ENCODE measurements around the gene SALL3. TPM values are rescaled to one million over a fixed set of nuclear protein-coding genes. Genes with fewer than 3 reads are reported as not detected.
A peak's percentile ranks its signal among the peaks of the same experiment; 100 is the strongest.

The SALL3 gene
- total RNA-seq, 2 donors from 2014 or later: 3.0 to 40.8 TPM

- WGBS: 97% methylated on average over 15 of the region's 21 CpGs
Observed at GRCh38 chr18:79008356-79008940, 28.8 kb downstream of the SALL3 start.

DNA sequence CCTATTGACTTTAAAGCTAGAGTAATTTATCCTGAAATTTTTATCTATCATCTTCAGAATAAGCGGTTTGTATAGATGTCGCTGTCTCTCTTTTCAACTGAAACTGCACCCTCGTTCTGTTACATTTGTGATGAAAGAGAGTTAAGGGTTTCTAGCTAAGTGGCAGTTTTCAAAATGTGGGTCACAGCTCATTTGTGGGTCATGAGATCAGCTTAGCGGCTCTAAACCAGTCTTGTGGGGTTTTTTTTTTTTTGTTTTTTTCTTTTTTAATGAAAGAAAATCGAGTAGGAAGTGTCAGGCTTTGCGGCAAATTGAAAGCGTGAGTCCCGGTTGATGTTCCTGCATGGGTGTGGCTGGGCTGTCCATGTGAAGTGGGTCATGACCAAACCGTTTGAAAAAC is 31.2 kb downstream of the SALL3 start:
- Histone ChIP-seq H3K27me3 (replicated peaks; ENCODE audit: insufficient read depth) (peaks cover 1% of the 10 kb centered on the region), H3K4me3 (no peak overlapping the region), H3K36me3 (no peaks in the 10 kb centered on the region), H3K27ac (no peak overlapping the region), H3K4me1 (replicated peaks) (no peaks in the 10 kb centered on the region), H3K9me3 (no peaks in the 10 kb centered on the region)
- no peak for TF ChIP-seq POLR2A (IDR thresholded peaks at IDR 0.05)
- no peak for TF ChIP-seq POLR2AphosphoS5 (IDR thresholded peaks at IDR 0.05)
- TF ChIP-seq, protein P1, sequence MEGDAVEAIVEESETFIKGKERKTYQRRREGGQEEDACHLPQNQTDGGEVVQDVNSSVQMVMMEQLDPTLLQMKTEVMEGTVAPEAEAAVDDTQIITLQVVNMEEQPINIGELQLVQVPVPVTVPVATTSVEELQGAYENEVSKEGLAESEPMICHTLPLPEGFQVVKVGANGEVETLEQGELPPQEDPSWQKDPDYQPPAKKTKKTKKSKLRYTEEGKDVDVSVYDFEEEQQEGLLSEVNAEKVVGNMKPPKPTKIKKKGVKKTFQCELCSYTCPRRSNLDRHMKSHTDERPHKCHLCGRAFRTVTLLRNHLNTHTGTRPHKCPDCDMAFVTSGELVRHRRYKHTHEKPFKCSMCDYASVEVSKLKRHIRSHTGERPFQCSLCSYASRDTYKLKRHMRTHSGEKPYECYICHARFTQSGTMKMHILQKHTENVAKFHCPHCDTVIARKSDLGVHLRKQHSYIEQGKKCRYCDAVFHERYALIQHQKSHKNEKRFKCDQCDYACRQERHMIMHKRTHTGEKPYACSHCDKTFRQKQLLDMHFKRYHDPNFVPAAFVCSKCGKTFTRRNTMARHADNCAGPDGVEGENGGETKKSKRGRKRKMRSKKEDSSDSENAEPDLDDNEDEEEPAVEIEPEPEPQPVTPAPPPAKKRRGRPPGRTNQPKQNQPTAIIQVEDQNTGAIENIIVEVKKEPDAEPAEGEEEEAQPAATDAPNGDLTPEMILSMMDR (IDR thresholded peaks at IDR 0.05): no peak
- intact Hi-C loops (cut with DNase I): no loop called here
- DNase-seq (ENCODE audit: low spot score): no peak
- WGBS: 80% methylated on average over 9 of the region's 9 CpGs

More at GRCh38 chr18:79008356-79008940, 28.8 kb downstream of the SALL3 start:
- no peak overlapping the region for H3K27ac ChIP-seq
- intact Hi-C loops (cut with DNase I): no loop called here
- H3K27me3 ChIP-seq (replicated peaks; ENCODE audit: insufficient read depth): no peaks in the 10 kb centered on the region
- no peaks in the 10 kb centered on the region for H3K36me3 ChIP-seq
- H3K9me3 ChIP-seq: no peaks in the 10 kb centered on the region
- H3K4me3 ChIP-seq: no peak overlapping the region
- TF ChIP-seq POLR2AphosphoS5 (IDR thresholded peaks at IDR 0.05): no peak
- no peaks in the 10 kb centered on the region for H3K4me1 ChIP-seq (replicated peaks)
- no peak for DNase-seq (ENCODE audit: low spot score)

DNA sequence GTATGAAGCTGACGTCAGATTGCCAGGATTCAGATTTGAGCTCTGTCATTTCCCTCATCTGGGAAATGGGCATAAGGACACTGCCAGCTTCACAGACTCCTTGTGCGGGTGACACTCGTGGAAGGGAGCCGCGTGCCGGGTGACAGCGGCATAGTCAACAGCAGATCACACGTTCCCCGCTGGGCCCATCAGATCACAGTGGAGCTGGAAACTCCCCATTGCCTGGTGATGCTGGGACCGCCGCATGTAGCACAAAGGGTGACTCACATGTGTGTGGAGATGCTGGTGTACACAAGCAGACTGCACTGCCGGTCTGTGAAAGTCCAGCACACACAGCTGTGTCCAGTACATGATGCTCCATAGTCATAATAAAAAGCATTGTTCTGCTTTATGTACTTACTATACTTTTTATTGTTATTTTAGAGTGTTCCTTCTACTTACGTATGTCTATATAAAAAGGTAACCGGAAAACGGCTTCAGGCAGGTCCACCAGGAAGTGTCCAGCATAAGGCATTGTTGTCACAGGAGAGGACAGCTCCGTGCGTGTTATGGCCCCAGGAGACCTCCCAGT is 31.8 kb downstream of the SALL3 start:
- Histone ChIP-seq H3K4me1 (replicated peaks) (no peaks in the 10 kb centered on the region), H3K27me3 (replicated peaks; ENCODE audit: insufficient read depth) (peaks cover 1% of the 10 kb centered on the region), H3K4me3 (no peak overlapping the region), H3K36me3 (no peaks in the 10 kb centered on the region), H3K27ac (no peak overlapping the region), H3K9me3 (no peaks in the 10 kb centered on the region)
- no peak for TF ChIP-seq POLR2A (IDR thresholded peaks at IDR 0.05)
- peak; percentile 36 for TF ChIP-seq POLR2AphosphoS5 (IDR thresholded peaks at IDR 0.05)
- intact Hi-C loops (cut with DNase I): no loop called here
- DNase-seq (ENCODE audit: low spot score): no peak
- 77% methylated on average over 17 of the region's 17 CpGs for WGBS

- H3K36me3 ChIP-seq: no peaks in the 10 kb centered on the region
- WGBS: 39% methylated on average over 10 of the region's 10 CpGs
- no peak overlapping the region for H3K27ac ChIP-seq
- H3K4me1 ChIP-seq (replicated peaks): no peaks in the 10 kb centered on the region
- intact Hi-C loops (cut with DNase I): no loop called here
- no peak overlapping the region for H3K4me3 ChIP-seq
- no peak for DNase-seq (ENCODE audit: low spot score)
- TF ChIP-seq POLR2AphosphoS5 (IDR thresholded peaks at IDR 0.05) (no peak), POLR2A (IDR thresholded peaks at IDR 0.05) (no peak)
- TF ChIP-seq, protein P1 (IDR thresholded peaks at IDR 0.05): no peak
- H3K27me3 ChIP-seq (replicated peaks; ENCODE audit: insufficient read depth): peaks cover 1% of the 10 kb centered on the region
- no peaks in the 10 kb centered on the region for H3K9me3 ChIP-seq
Observed at GRCh38 chr18:79013869-79014268, 34.3 kb downstream of the SALL3 start.

- DNase-seq (ENCODE audit: low spot score): no peak
- Histone ChIP-seq H3K36me3 (no peaks in the 10 kb centered on the region), H3K27me3 (replicated peaks; ENCODE audit: insufficient read depth) (peaks cover 1% of the 10 kb centered on the region), H3K9me3 (no peaks in the 10 kb centered on the region), H3K4me1 (replicated peaks) (no peaks in the 10 kb centered on the region), H3K27ac (no peak overlapping the region), H3K4me3 (no peak overlapping the region)
- TF ChIP-seq POLR2A (IDR thresholded peaks at IDR 0.05): no peak
- TF ChIP-seq, protein P1 (IDR thresholded peaks at IDR 0.05): no peak
- TF ChIP-seq POLR2AphosphoS5 (IDR thresholded peaks at IDR 0.05): no peak
- intact Hi-C loops (cut with DNase I): no loop called here
- 81% methylated on average over 12 of the region's 12 CpGs for WGBS
Observed at GRCh38 chr18:79018911-79019310, 39.3 kb downstream of the SALL3 start.

GRCh38 chr18:79019881-79020280 is 40.3 kb downstream of the SALL3 start:
- H3K27ac ChIP-seq: no peak overlapping the region
- 58% methylated on average over 7 of the region's 7 CpGs for WGBS
- intact Hi-C loops (cut with DNase I): no loop called here
- DNase-seq (ENCODE audit: low spot score): no peak
- no peaks in the 10 kb centered on the region for H3K36me3 ChIP-seq
- no peaks in the 10 kb centered on the region for H3K9me3 ChIP-seq
- peaks cover 1% of the 10 kb centered on the region for H3K27me3 ChIP-seq (replicated peaks; ENCODE audit: insufficient read depth)
- H3K4me1 ChIP-seq (replicated peaks): no peaks in the 10 kb centered on the region
- TF ChIP-seq POLR2AphosphoS5 (IDR thresholded peaks at IDR 0.05) (no peak), POLR2A (IDR thresholded peaks at IDR 0.05) (no peak)
- TF ChIP-seq, protein P1 (IDR thresholded peaks at IDR 0.05): no peak
- no peak overlapping the region for H3K4me3 ChIP-seq
